ENCODE results near the gene IFNAR1. TPM values are rescaled to one million over a fixed set of nuclear protein-coding genes. Genes with fewer than 3 reads are reported as not detected.
A peak's percentile ranks its signal among the peaks of the same experiment; 100 is the strongest.

Gene IFNAR1
- polyA plus RNA-seq, 2 of the 4 experiments (the other 2 are of a cell fraction) = 14.1 to 14.2 TPM

DNA sequence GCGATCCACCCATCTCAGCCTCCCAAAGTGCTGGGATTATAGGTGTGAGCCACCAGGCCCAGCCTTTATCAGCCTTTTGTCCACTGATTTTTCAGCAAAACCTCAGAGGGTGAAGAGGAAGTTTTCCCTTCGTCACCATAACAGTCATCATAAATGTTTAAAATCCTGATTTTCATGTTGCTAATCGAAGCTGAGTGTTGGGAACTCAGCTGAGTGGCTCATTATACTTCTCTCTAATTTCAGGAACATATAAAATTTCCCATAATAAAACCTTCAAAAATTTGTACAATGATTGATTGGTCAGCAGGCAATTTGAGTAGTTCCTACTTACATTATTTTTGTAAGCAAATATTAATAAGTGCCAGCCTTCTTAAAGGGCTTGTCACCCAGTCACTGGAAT is 46.6 kb downstream of the IFNAR1 start:
- ChIA-PET POLR2A (no interaction called here), CTCF (interaction anchor here (1.5 to 3.6 kb wide), 2 partner anchors 10 to 175 kb away, joined by 4 to 19 read pairs; no protein-coding TSS in a partner anchor)
- DNase-seq (ENCODE audit: low read depth in 1 of 2, low spot score in 1 of 2) = no peak
- no peak for FAIRE-seq
- TF ChIP-seq, protein P1, sequence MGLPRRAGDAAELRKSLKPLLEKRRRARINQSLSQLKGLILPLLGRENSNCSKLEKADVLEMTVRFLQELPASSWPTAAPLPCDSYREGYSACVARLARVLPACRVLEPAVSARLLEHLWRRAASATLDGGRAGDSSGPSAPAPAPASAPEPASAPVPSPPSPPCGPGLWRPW (IDR thresholded peaks at IDR 0.05) = no peak
- H3K4me2 ChIP-seq = no peak overlapping the region
- peaks cover 14% of the 10 kb centered on the region for H3K9me3 ChIP-seq
- H3K4me1 ChIP-seq = peaks cover 15% of the 10 kb centered on the region
- ATAC-seq = no peak
- 76% methylated on average over 3 of the region's 3 CpGs for whole genome bisulfite sequencing (ENCODE audit: missing lambda C conversion rate)
- no peak overlapping the region for H3K27ac ChIP-seq
- no peak overlapping the region for H3K4me3 ChIP-seq

DNA sequence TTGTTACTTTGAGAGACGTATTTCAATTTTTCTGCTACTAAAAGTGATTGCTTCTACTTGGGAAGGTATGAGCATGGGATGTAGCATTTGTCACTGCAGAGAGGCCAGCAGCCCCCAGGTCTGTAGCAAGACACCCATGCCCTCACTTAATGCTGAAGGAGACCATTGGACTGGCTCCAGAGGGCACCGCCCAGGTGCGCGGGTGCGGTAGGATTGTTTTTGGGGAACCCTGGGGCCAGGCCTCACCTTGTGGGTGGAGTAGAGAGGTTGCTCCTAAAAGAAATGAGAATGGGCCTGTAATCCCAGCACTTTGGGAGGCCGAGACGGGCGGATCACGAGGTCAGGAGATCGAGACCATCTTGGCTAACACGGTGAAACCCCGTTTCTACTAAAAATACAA is 47.8 kb downstream of the IFNAR1 start:
- ChIA-PET CTCF (interaction anchor here (0.7 to 3.6 kb wide), 4 partner anchors 10 to 176 kb away, joined by 3 to 19 read pairs (median 6); no protein-coding TSS in a partner anchor), POLR2A (no interaction called here)
- Histone ChIP-seq H3K4me1 (peaks cover 15% of the 10 kb centered on the region), H3K4me2 (no peak overlapping the region), H3K4me3 (no peak overlapping the region), H3K9me3 (peaks cover 5% of the 10 kb centered on the region), H3K27ac (no peak overlapping the region)
- 88% methylated on average over 6 of the region's 12 CpGs for WGBS (ENCODE audit: missing lambda C conversion rate)
- no peak for TF ChIP-seq BHLHE40 (IDR thresholded peaks at IDR 0.05; ENCODE audit: low read depth, low read length)
- TF ChIP-seq HOXA7 (CRISPR knock-in tag; IDR thresholded peaks at IDR 0.05) = no peak
- no peak for TF ChIP-seq HEYL (CRISPR knock-in tag; IDR thresholded peaks at IDR 0.05)
- DNase-seq (ENCODE audit: low read depth in 1 of 2, low spot score in 1 of 2) (no peak), FAIRE-seq (no peak), ATAC-seq (no peak)

DNA sequence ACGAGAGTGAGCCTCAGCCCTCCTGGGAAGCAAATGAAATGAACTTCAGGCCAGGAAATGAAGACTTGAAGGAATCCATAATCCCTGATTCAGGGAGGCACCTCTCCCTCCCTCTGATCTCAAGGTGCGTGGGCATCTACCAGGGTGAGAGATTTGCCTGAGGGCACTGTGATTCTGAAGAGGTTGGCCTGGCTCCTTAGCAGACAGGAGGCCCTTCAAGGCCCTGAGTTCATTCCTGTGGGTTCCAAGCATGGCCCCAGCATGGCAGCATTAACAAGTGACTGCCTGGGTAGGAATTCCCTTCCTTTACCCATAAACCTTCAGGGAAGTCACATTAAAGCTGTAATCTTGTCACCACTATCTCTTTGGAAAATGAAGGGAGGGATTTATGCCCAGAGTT is 48.7 kb downstream of the IFNAR1 start:
- ChIA-PET CTCF (interaction anchor here (0.6 to 3.6 kb wide), 6 partner anchors 9 to 256 kb away, joined by 3 to 19 read pairs (median 4); no protein-coding TSS in a partner anchor), POLR2A (no interaction called here)
- Histone ChIP-seq H3K4me2 (no peak overlapping the region), H3K9me3 (no peaks in the 10 kb centered on the region; the same call in 2 of the 3 replicates), H3K4me1 (peaks cover 15% of the 10 kb centered on the region), H3K4me3 (no peak overlapping the region), H3K27ac (peak overlapping the region in 1 of 2 experiments; percentile 47; a peak in 2 of 6 replicates)
- no peak for FAIRE-seq
- TF ChIP-seq, protein P2, sequence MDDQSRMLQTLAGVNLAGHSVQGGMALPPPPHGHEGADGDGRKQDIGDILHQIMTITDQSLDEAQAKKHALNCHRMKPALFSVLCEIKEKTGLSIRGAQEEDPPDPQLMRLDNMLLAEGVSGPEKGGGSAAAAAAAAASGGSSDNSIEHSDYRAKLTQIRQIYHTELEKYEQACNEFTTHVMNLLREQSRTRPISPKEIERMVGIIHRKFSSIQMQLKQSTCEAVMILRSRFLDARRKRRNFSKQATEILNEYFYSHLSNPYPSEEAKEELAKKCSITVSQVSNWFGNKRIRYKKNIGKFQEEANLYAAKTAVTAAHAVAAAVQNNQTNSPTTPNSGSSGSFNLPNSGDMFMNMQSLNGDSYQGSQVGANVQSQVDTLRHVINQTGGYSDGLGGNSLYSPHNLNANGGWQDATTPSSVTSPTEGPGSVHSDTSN (IDR thresholded peaks at IDR 0.05) = no peak
- TF ChIP-seq EHMT2 (IDR thresholded peaks at IDR 0.05; ENCODE audit: low read depth) (no peak), ESRRA (IDR thresholded peaks at IDR 0.05; ENCODE audit: borderline replicate concordance, low read length) (no peak)
- TF ChIP-seq, protein P3, sequence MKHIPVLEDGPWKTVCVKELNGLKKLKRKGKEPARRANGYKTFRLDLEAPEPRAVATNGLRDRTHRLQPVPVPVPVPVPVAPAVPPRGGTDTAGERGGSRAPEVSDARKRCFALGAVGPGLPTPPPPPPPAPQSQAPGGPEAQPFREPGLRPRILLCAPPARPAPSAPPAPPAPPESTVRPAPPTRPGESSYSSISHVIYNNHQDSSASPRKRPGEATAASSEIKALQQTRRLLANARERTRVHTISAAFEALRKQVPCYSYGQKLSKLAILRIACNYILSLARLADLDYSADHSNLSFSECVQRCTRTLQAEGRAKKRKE (CRISPR knock-in tag; IDR thresholded peaks at IDR 0.05; ENCODE audit: low read depth) = no peak
- 93% methylated on average over 2 of the region's 2 CpGs for WGBS (ENCODE audit: missing lambda C conversion rate)
- ATAC-seq = no peak
- no peak for DNase-seq (ENCODE audit: low read depth in 1 of 2, low spot score in 1 of 2)

DNA sequence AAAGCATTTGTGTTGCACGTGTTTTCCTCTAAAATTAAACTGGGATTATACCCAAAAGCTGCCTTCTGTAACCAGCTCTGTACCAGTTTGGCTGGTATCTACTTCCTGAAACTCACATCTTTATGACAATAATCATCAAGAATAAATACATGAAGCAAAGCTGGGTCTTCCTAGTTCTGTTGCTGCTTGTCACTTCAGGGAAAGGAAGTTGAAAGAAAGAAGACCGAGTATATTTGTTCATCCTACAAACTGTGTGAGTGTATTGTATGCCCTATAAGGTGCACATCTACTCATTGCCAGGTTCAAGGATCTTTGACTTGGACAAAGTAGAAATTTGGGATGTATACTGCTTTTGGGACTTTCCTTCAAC is 49.3 kb downstream of the IFNAR1 start:
- TF ChIP-seq JUN (IDR thresholded peaks at IDR 0.05) = no peak
- no peak for TF ChIP-seq CEBPB (IDR thresholded peaks at IDR 0.05)
- TF ChIP-seq RAD21 (conservative IDR thresholded peaks at IDR 0.05 in 1 of 2, IDR thresholded peaks at IDR 0.05 in 1 of 2) = no peak
- TF ChIP-seq HDAC2 (IDR thresholded peaks at IDR 0.05) = no peak
- TF ChIP-seq, protein P3 (CRISPR knock-in tag; IDR thresholded peaks at IDR 0.05; ENCODE audit: low read depth) = no peak
- TF ChIP-seq, protein P2 (IDR thresholded peaks at IDR 0.05) = no peak
- ATAC-seq (peak in 1 of 2 experiments; percentile 32; a peak in 2 of 6 replicates), FAIRE-seq (no peak), DNase-seq (ENCODE audit: low read depth in 1 of 2, low spot score in 1 of 2) (no peak)
- Histone ChIP-seq H3K9me3 (no peaks in the 10 kb centered on the region), H3K27ac (peak overlapping the region; percentile 20 to 47; a peak in 2 of 6 replicates), H3K4me1 (peaks cover 15% of the 10 kb centered on the region), H3K4me2 (peak overlapping the region; percentile 66), H3K4me3 (no peak overlapping the region)
- WGBS (ENCODE audit: missing lambda C conversion rate) = 29% methylated on average over 2 of the region's 2 CpGs
- CTCF ChIA-PET = interaction anchor here (0.6 to 3.6 kb wide), 4 partner anchors 11 to 255 kb away, joined by 3 to 19 read pairs (median 6); no protein-coding TSS in a partner anchor
- POLR2A ChIA-PET = no interaction called here
